ENCODE measurements around the gene IFNL3. TPM values are rescaled to one million over a fixed set of nuclear protein-coding genes. Genes with fewer than 3 reads are reported as not detected.

The IFNL3 gene
- polyA plus RNA-seq, 3 donors = not detected

GRCh38 chr19:39205449-39205764 is 39.4 kb downstream of the IFNL3 start:
- Histone ChIP-seq H2AFZ (ENCODE audit: insufficient read depth, low read depth, low read length, poor library complexity, severe bottlenecking) (no peak overlapping the region), H3K4me2 (replicated peaks; ENCODE audit: extremely low read depth, low read length, poor library complexity, severe bottlenecking) (no peak overlapping the region), H3K79me2 (ENCODE audit: insufficient read depth, low read length) (no peaks in the 10 kb centered on the region), H3K9me3 (replicated peaks in 1 of 2; ENCODE audit: control insufficient read depth in 1 of 2, insufficient read depth in 1 of 2, low read length in 2 of 2) (no peaks in the 10 kb centered on the region), H3K9ac (ENCODE audit: insufficient read depth, low read length, poor library complexity, severe bottlenecking) (no peak overlapping the region), H3K27me3 (ENCODE audit: control insufficient read depth in 2 of 2, insufficient read depth in 2 of 2, low read length in 2 of 2) (peaks cover 0 to 28% of the 10 kb centered on the region in 2 donors), H3K36me3 (replicated peaks in 1 of 2; ENCODE audit: control insufficient read depth in 1 of 2, insufficient read depth in 2 of 2, low read length in 2 of 2) (no peaks in the 10 kb centered on the region), H3K4me3 (replicated peaks in 1 of 3; ENCODE audit: low read depth in 2 of 3, low read length in 3 of 3) (no peak overlapping the region), H3K4me1 (ENCODE audit: control insufficient read depth in 1 of 2, insufficient read depth in 2 of 2, low read length in 2 of 2) (no peaks in the 10 kb centered on the region), H4K20me1 (ENCODE audit: insufficient read depth, low read length) (no peaks in the 10 kb centered on the region), H3K27ac (ENCODE audit: low read depth in 1 of 2, low read length in 2 of 2) (no peak overlapping the region)
- Mint-ChIP-seq H3K36me3 (no peaks in the 10 kb centered on the region), H3K27ac (no peak overlapping the region), H3K9me3 (peaks cover 0 to 4% (median 2%) of the 10 kb centered on the region in 7 donors), H3K4me1 (no peaks in the 10 kb centered on the region), H3K4me3 (peak overlapping the region in 1 of 2 donors; percentile 46), H3K27me3 (ENCODE audit: low read depth in 3 of 3) (peaks cover 41 to 56% (median 55%) of the 10 kb centered on the region in 3 donors)
- intact Hi-C loops (cut with micrococcal nuclease) = no loop called here
- no peak for TF ChIP-seq CTCF (IDR thresholded peaks at IDR 0.05)
- DNase-seq = no peak
- no CpG with 5 or more reads among the region's 3 CpGs for WGBS (ENCODE audit: insufficient coverage)

- Histone ChIP-seq H3K9ac (ENCODE audit: insufficient read depth, low read length, poor library complexity, severe bottlenecking) (no peak within 1 kb of the TSS), H3K36me3 (replicated peaks in 1 of 2; ENCODE audit: control insufficient read depth in 1 of 2, insufficient read depth in 2 of 2, low read length in 2 of 2) (no peaks in the 10 kb centered on the region), H3K4me1 (ENCODE audit: control insufficient read depth in 1 of 2, insufficient read depth in 2 of 2, low read length in 2 of 2) (no peaks in the 10 kb centered on the region), H2AFZ (ENCODE audit: insufficient read depth, low read depth, low read length, poor library complexity, severe bottlenecking) (no peak within 1 kb of the TSS), H3K9me3 (replicated peaks in 1 of 2; ENCODE audit: control insufficient read depth in 1 of 2, insufficient read depth in 1 of 2, low read length in 2 of 2) (no peaks in the 10 kb centered on the region), H3K27me3 (ENCODE audit: control insufficient read depth in 2 of 2, insufficient read depth in 2 of 2, low read length in 2 of 2) (peaks cover 0 to 31% of the 10 kb centered on the region in 2 donors), H3K27ac (ENCODE audit: low read depth in 1 of 2, low read length in 2 of 2) (no peak within 1 kb of the TSS), H3K4me2 (replicated peaks; ENCODE audit: extremely low read depth, low read length, poor library complexity, severe bottlenecking) (no peak within 1 kb of the TSS), H3K79me2 (ENCODE audit: insufficient read depth, low read length) (no peaks in the 10 kb centered on the region), H3K4me3 (replicated peaks in 1 of 3; ENCODE audit: low read depth in 2 of 3, low read length in 3 of 3) (no peak within 1 kb of the TSS), H4K20me1 (ENCODE audit: insufficient read depth, low read length) (no peaks in the 10 kb centered on the region)
- intact Hi-C loops (cut with micrococcal nuclease) = no loop called here
- H3K4me3 Mint-ChIP-seq = peak within 1 kb of the TSS in 1 of 2 donors; percentile 77
- H3K27ac Mint-ChIP-seq = no peak within 1 kb of the TSS
- H3K27me3 Mint-ChIP-seq (ENCODE audit: low read depth in 3 of 3) = peaks cover 42 to 67% (median 58%) of the 10 kb centered on the region in 3 donors
- H3K9me3 Mint-ChIP-seq = peaks cover 0 to 4% (median 2%) of the 10 kb centered on the region in 7 donors
- no peak for TF ChIP-seq CTCF (IDR thresholded peaks at IDR 0.05)
- no peaks in the 10 kb centered on the region for H3K4me1 Mint-ChIP-seq
- DNase-seq = no peak
- 24% methylated on average over 53 of the region's 57 CpGs for WGBS (ENCODE audit: insufficient coverage)
- H3K36me3 Mint-ChIP-seq = no peaks in the 10 kb centered on the region
Observed at GRCh38 chr19:39203372-39204341, 41.1 kb downstream of the IFNL3 start, which contains the start of gene SYCN. Gene SYCN (minus strand): TSS chr19:39204263. CDS start chr19:39204254, 9 bp downstream.

All from CD14-positive monocyte (primary cell).